ENCODE measurements around the gene TNK2.
"Not testable (repeated sequence)": the region's sequence is repeated elsewhere in the genome, so short reads cannot be mapped to it uniquely, and the experiment has no call there.

Gene TNK2

GRCh38 chr3:195946910-195947699, 38.8 kb upstream of the TNK2 start:
- WGBS, 2 experiments, result 96 to 97% methylated on average over 16 to 19 of the region's 20 CpGs
- not testable (repeated sequence) for H3K27me3 ChIP-seq (ENCODE audit: control insufficient read depth, insufficient read depth, low read length, poor library complexity, severe bottlenecking); H3K27ac ChIP-seq (ENCODE audit: insufficient read depth, low read depth, low read length, poor library complexity, severe bottlenecking)

GRCh38 chr3:195941265-195941815, 33.0 kb upstream of the TNK2 start:
- H3K27ac ChIP-seq (ENCODE audit: insufficient read depth, low read depth, low read length, poor library complexity, severe bottlenecking); H3K4me1 ChIP-seq (ENCODE audit: control insufficient read depth, insufficient read depth, low read length); H3K9me3 ChIP-seq (ENCODE audit: control insufficient read depth, low read length); H3K36me3 ChIP-seq (ENCODE audit: control insufficient read depth, insufficient read depth, low read length); H3K27me3 ChIP-seq (ENCODE audit: control insufficient read depth, insufficient read depth, low read length, poor library complexity, severe bottlenecking); H3K4me3 ChIP-seq (ENCODE audit: insufficient read depth, low read depth, low read length): not testable (repeated sequence)
- 92% methylated on average over 27 of the region's 27 CpGs for WGBS, 2 experiments

More at GRCh38 chr3:195946910-195947699, 38.8 kb upstream of the TNK2 start:
- H3K4me1 ChIP-seq (ENCODE audit: control insufficient read depth, insufficient read depth, low read length); H3K36me3 ChIP-seq (ENCODE audit: control insufficient read depth, insufficient read depth, low read length); H3K9me3 ChIP-seq (ENCODE audit: control insufficient read depth, low read length); H3K4me3 ChIP-seq (ENCODE audit: insufficient read depth, low read depth, low read length): not testable (repeated sequence)

GRCh38 chr3:195940806-195941205, 32.5 kb upstream of the TNK2 start:
- H3K4me1 ChIP-seq (ENCODE audit: control insufficient read depth, insufficient read depth, low read length); H3K27me3 ChIP-seq (ENCODE audit: control insufficient read depth, insufficient read depth, low read length, poor library complexity, severe bottlenecking): not testable (repeated sequence)

GRCh38 chr3:195939526-195940470, 31.4 kb upstream of the TNK2 start:
- not testable (repeated sequence) for H3K36me3 ChIP-seq (ENCODE audit: control insufficient read depth, insufficient read depth, low read length); H3K9me3 ChIP-seq (ENCODE audit: control insufficient read depth, low read length); H3K27ac ChIP-seq (ENCODE audit: insufficient read depth, low read depth, low read length, poor library complexity, severe bottlenecking); H3K4me1 ChIP-seq (ENCODE audit: control insufficient read depth, insufficient read depth, low read length); H3K27me3 ChIP-seq (ENCODE audit: control insufficient read depth, insufficient read depth, low read length, poor library complexity, severe bottlenecking); H3K4me3 ChIP-seq (ENCODE audit: insufficient read depth, low read depth, low read length)
- 94 to 95% methylated on average over 28 of the region's 30 CpGs for WGBS, 2 experiments

More at GRCh38 chr3:195940806-195941205, 32.5 kb upstream of the TNK2 start:
- not testable (repeated sequence) for H3K4me3 ChIP-seq (ENCODE audit: insufficient read depth, low read depth, low read length); H3K27ac ChIP-seq (ENCODE audit: insufficient read depth, low read depth, low read length, poor library complexity, severe bottlenecking); H3K36me3 ChIP-seq (ENCODE audit: control insufficient read depth, insufficient read depth, low read length); H3K9me3 ChIP-seq (ENCODE audit: control insufficient read depth, low read length)
- WGBS, 2 experiments, result 90 to 92% methylated on average over 13 of the region's 13 CpGs

- not testable (repeated sequence) for H3K4me1 ChIP-seq (ENCODE audit: control insufficient read depth, insufficient read depth, low read length); H3K27ac ChIP-seq (ENCODE audit: insufficient read depth, low read depth, low read length, poor library complexity, severe bottlenecking); H3K27me3 ChIP-seq (ENCODE audit: control insufficient read depth, insufficient read depth, low read length, poor library complexity, severe bottlenecking); H3K36me3 ChIP-seq (ENCODE audit: control insufficient read depth, insufficient read depth, low read length); H3K4me3 ChIP-seq (ENCODE audit: insufficient read depth, low read depth, low read length); H3K9me3 ChIP-seq (ENCODE audit: control insufficient read depth, low read length)
- 94 to 96% methylated on average over 6 of the region's 6 CpGs for WGBS, 2 experiments
Measured at GRCh38 chr3:195933044-195933430, 24.7 kb upstream of the TNK2 start.

- WGBS, 2 experiments, result 86 to 89% methylated on average over 9 of the region's 9 CpGs
- Histone ChIP-seq H3K27ac (ENCODE audit: insufficient read depth, low read depth, low read length, poor library complexity, severe bottlenecking) (no peak overlapping the region), H3K27me3 (ENCODE audit: control insufficient read depth, insufficient read depth, low read length, poor library complexity, severe bottlenecking) (no peaks in the 10 kb centered on the region), H3K4me1 (ENCODE audit: control insufficient read depth, insufficient read depth, low read length) (no peaks in the 10 kb centered on the region), H3K4me3 (ENCODE audit: insufficient read depth, low read depth, low read length) (no peak overlapping the region), H3K36me3 (ENCODE audit: control insufficient read depth, insufficient read depth, low read length) (no peaks in the 10 kb centered on the region), H3K9me3 (ENCODE audit: control insufficient read depth, low read length) (no peaks in the 10 kb centered on the region)
Measured at GRCh38 chr3:195932418-195933043, 24.2 kb upstream of the TNK2 start.

GRCh38 chr3:195931582-195932273, 23.4 kb upstream of the TNK2 start:
- no peaks in the 10 kb centered on the region for H3K9me3 ChIP-seq (ENCODE audit: control insufficient read depth, low read length)
- H3K27ac ChIP-seq (ENCODE audit: insufficient read depth, low read depth, low read length, poor library complexity, severe bottlenecking), result no peak overlapping the region
- no peaks in the 10 kb centered on the region for H3K36me3 ChIP-seq (ENCODE audit: control insufficient read depth, insufficient read depth, low read length)
- H3K4me3 ChIP-seq (ENCODE audit: insufficient read depth, low read depth, low read length), result no peak overlapping the region
- 89 to 91% methylated on average over 7 to 8 of the region's 8 CpGs for WGBS, 2 experiments
- no peaks in the 10 kb centered on the region for H3K27me3 ChIP-seq (ENCODE audit: control insufficient read depth, insufficient read depth, low read length, poor library complexity, severe bottlenecking)
- no peaks in the 10 kb centered on the region for H3K4me1 ChIP-seq (ENCODE audit: control insufficient read depth, insufficient read depth, low read length)

GRCh38 chr3:195929452-195929851, 21.1 kb upstream of the TNK2 start:
- H3K27ac ChIP-seq (ENCODE audit: insufficient read depth, low read depth, low read length, poor library complexity, severe bottlenecking), result no peak overlapping the region
- no peaks in the 10 kb centered on the region for H3K27me3 ChIP-seq (ENCODE audit: control insufficient read depth, insufficient read depth, low read length, poor library complexity, severe bottlenecking)
- no peaks in the 10 kb centered on the region for H3K36me3 ChIP-seq (ENCODE audit: control insufficient read depth, insufficient read depth, low read length)
- H3K4me3 ChIP-seq (ENCODE audit: insufficient read depth, low read depth, low read length), result no peak overlapping the region
- H3K4me1 ChIP-seq (ENCODE audit: control insufficient read depth, insufficient read depth, low read length), result no peaks in the 10 kb centered on the region
- no peaks in the 10 kb centered on the region for H3K9me3 ChIP-seq (ENCODE audit: control insufficient read depth, low read length)
- 84 to 93% methylated on average over 2 to 3 of the region's 3 CpGs for WGBS, 2 experiments

GRCh38 chr3:195921334-195921791, 13.0 kb upstream of the TNK2 start:
- peaks cover 4% of the 10 kb centered on the region for H3K27me3 ChIP-seq (ENCODE audit: control insufficient read depth, insufficient read depth, low read length, poor library complexity, severe bottlenecking)
- 59 to 63% methylated on average over 13 of the region's 13 CpGs for WGBS, 2 experiments
- no peak overlapping the region for H3K4me3 ChIP-seq (ENCODE audit: insufficient read depth, low read depth, low read length)
- H3K27ac ChIP-seq (ENCODE audit: insufficient read depth, low read depth, low read length, poor library complexity, severe bottlenecking), result no peak overlapping the region
- no peaks in the 10 kb centered on the region for H3K36me3 ChIP-seq (ENCODE audit: control insufficient read depth, insufficient read depth, low read length)
- no peaks in the 10 kb centered on the region for H3K9me3 ChIP-seq (ENCODE audit: control insufficient read depth, low read length)
- H3K4me1 ChIP-seq (ENCODE audit: control insufficient read depth, insufficient read depth, low read length), result no peaks in the 10 kb centered on the region
